GM08714 (cell line): ENCODE measurements around the gene FHOD3.

Experiments used
- H3K4me3 ChIP-seq: fragments of 200-500 bp; sonication (Bioruptor generic); 2 replicates; pipeline ENCODE4 v1.5.1; 2014; ENCODE audit warnings: mild to moderate bottlenecking, low read length, inconsistent platforms
- ZNF274 ChIP-seq: IDR thresholded peaks from 2 replicates; pipeline ENCODE4 v1.6.1; 2012; ENCODE audit warnings: mild to moderate bottlenecking, low read depth, low read length

Gene FHOD3

DNA sequence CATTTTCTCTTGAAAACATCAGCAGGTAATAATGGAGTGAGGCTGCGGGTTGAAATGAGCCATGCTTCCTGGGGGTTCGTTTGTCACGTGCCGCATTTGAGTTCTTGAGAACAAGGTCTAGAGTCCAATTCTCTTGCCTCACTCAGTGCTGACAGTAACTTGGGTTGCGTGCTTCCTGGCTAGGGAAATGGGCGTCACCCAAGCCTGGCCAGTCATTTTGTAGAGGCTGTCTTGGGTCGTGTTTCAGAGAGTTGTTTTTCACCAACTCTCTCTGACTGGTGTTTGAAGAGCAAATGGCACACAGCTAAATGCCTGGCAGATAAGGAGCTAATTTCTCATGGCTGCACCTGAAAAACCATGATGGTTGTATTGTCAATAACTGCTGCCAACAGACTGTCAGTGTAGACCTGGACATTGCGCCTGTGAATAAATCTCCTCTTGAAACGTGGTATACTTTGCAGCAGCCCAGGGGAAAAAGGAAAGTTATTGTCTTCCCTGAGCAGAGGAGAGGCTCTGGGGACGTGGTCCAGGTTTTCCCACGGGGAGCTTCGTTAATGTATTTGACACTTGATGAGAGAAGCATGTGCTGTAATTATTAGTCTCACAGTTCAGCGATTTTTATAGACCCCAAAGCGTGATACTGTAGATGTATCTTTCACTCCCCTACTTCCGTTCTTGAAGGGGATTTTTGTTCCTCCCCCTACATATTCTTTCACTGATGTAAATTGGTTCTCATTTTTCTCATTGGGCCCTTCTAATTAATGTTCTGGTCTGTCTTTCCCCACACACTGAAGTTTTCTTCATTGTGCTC is 196.0 kb downstream of the FHOD3 start:
- no peak overlapping the region for H3K4me3 ChIP-seq
- no peak for TF ChIP-seq ZNF274

DNA sequence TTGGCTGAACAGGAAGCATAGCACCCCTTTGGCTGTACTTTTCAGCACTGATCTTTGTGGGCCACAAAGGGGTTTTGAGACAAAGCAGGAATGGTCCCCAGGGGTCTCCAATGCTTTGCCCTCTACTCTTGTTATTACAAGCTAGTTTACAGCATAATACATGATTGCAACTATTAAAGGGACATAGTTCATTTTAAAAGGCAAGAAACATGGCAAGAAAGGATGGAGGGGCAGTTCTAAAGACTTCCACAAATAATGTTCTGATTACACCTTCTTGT is 196.6 kb downstream of the FHOD3 start:
- TF ChIP-seq ZNF274, result no peak

DNA sequence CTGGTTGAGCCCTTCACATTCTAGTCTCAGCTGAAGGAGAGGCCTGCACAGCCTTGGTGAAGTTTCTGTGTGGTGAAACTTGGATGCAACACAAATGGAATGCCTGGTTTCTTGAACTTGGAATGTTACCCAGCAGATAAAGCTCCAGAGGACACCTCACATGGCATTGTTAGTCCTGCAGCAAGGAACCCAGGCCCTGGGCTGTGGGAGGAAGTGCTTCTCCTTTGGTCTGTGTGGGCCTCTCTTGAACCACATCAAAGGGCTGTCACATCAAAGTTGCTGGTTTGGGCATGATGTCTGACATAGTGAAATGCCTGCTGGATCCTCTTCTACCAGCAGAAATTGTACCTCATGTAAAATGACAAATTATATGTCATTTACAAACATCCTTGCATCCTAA is 198.5 kb downstream of the FHOD3 start:
- no peak overlapping the region for H3K4me3 ChIP-seq
- no peak for TF ChIP-seq ZNF274

More for the DNA sequence above, 196.6 kb downstream of the FHOD3 start:
- no peak overlapping the region for H3K4me3 ChIP-seq

DNA sequence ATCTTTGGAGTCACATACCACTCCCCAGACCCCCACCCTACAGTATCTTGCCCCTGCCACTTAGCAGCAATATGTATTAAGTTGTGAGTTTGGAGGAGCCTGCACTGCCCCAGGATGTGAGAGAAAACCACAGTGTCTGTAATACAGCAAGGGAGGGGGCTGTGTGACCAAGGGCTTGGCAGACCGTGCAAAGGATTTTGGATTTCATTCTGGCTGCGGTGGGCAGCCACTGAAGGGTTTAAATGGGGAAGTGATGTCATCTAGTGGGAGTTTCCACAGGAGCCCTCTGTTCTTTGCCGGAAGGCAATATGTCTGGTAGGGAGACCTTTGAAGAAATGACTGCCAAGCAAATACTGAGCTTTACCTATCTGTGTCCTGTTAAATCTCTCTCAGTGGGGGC is 202.4 kb downstream of the FHOD3 start:
- no peak overlapping the region for H3K4me3 ChIP-seq
- no peak for TF ChIP-seq ZNF274

DNA sequence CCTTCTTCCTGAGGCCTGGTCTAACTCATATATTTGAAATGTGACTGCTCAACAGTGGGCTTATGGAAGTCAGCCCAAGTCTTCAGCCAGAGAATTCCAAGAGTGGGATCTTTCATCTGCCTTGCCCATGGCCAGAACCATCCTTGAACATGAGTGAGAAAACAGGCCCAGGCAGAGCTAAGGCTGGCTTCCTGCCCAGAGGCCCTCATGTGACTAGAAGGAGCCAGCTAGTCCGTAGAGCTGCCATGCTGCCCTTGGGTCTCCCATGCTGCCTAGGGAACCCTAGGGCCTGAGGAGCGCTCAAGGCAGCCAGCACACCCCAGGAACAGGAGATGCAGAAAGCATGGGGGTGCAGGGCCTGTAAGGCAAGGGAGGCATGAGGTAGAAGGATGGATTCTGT is 203.6 kb downstream of the FHOD3 start:
- TF ChIP-seq ZNF274, result no peak
- H3K4me3 ChIP-seq, result no peak overlapping the region

DNA sequence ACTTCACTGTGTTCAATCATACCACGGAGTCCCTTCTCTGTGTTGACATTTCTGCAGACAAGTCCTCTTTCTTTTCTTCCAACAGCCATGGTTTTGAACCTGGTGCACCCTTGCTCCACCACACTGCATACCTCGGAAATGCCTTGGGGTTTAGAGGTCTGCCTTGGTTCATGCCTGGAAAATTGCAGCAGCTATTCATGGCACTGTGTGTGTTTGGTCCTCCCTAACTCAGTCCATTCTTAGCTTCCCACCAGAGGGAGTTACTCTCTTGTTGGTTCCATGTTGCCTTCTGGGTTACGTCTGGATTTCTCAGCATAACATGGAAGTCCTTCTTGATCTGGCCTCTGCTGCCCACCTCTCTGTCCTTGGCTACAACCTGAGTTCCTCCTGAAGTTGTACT is 206.0 kb downstream of the FHOD3 start:
- no peak for TF ChIP-seq ZNF274

DNA sequence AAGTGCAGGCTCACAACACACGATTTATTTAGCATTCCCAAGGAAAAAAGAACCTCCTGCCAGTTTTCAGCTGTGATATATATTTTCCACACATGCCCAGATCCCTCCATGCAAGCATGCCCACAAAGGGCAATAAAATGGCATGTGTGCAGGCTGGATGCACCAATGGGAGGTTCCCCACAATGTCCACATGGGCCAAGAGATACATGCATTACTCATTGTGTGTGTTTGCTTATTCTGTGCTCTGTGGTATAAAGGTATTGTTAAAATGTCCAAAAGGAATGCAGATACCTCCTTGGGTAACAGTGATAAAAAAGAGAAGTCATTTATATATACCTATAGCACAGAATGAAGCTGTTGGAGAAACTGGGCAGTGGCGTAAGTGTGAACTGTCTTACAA is 207.4 kb downstream of the FHOD3 start:
- no peak for TF ChIP-seq ZNF274
- H3K4me3 ChIP-seq, result no peak overlapping the region

More for the DNA sequence above, 206.0 kb downstream of the FHOD3 start:
- H3K4me3 ChIP-seq, result no peak overlapping the region

DNA sequence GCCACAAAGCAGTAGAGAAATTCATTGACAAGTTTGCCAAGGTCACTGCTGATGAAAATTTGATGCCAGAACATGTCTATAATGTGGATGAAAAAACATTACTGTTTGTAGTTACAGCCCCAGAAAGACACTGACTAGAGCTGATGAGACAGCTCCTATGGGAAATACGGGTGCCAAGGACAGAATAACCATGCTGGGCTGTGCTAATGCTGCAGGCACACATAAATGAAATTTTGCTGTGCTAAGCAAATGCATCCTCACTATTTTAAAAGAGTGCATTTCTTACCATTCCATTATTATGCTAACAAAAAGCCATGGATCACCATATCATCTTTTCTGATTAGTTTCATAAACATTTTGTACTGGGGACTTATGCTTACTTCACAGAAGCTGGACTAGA is 208.2 kb downstream of the FHOD3 start:
- no peak for TF ChIP-seq ZNF274
- H3K4me3 ChIP-seq, result no peak overlapping the region

DNA sequence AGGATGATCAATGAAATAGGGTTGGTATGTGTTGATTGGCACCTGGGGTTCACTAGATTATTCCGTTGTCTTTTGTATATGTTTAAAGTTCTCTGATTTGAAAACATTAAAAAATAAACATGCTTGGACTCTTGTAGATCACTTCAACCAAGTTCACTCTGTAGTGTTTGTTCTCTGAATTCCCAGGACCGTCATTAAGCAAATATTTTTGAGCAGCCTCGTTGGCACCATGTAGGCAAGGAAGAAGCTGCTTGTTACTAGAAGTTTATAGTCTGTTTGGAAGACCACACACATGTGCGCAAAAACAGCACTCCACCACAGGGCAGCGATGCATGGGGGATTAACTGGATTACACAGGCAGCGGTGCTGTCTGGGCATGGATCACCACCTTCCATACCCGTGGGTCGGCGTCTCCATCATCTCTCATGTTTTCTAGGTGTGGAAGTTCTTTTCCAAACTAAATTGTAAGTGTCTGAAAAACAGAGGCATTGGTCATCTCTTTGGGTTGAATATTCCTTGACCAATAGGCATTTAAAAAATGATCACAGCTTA is 212.2 kb downstream of the FHOD3 start:
- TF ChIP-seq ZNF274, result no peak

DNA sequence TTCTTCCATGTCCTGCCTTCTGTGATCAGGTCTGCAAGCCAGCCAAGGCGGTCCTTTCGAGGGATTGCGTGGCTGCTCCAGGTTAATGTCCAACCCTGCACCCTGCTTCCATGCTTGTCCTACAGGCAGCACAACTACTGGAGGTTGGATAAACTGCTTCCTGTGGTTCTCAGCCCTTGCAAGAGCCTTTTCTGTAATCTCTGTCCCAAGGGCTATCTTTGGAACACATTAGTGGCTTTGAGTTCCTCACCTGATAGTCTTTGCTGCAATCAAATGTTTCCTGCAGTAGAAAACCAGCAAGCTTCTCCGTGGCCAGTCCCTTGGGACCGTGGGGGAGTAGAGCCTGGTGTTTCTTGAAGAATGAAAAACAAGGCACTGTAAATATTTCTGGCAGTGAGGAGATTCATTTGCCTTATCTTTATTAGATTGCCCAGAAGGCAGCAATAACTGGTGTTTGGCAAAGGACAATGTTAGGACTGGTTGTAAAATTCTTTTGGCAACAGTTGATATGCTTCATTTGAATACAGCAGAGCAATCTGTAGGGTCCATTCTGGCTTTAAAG is 214.4 kb downstream of the FHOD3 start:
- H3K4me3 ChIP-seq, result no peak overlapping the region

More for the DNA sequence above, 212.2 kb downstream of the FHOD3 start:
- H3K4me3 ChIP-seq, result no peak overlapping the region

DNA sequence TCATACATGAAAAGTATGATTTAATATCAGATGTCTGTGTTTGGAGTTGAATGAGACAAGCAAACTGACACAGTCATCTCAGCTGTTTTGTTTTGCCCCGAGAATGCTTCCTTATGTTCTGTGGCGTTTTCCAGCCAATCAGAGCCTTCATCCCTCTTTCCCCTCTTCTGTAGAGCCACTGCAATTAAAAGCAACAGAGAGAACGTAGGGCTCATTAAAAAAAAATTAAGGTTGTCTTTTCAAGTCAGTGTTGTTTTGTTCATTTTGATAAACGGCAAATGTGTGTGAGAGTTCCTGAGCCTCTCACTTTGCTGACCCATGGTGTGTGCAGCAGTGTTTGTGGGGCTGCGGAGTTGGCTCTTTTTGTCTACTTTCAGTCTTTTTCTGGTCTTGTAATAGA is 216.0 kb downstream of the FHOD3 start:
- no peak for TF ChIP-seq ZNF274
- H3K4me3 ChIP-seq, result no peak overlapping the region

More for the DNA sequence above, 214.4 kb downstream of the FHOD3 start:
- TF ChIP-seq ZNF274, result no peak

DNA sequence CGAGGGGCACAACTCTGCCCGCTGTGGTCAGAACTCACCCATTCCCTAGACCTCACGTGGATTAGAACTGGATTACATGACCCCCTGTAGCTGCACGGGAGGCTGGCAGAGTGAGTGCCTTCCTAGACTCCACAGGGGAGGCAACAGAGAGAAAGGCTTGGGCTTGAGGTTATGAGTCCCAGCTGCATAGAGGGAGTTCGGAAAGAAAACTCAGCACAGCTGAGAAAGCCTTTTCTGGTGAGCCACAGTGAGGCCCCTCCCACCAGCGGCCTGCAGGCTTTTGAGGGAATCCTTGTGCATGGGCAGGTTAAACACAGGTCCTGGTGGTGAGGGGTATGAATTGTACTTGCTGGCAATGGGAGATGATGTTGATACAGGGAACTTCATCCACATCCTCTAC is 217.3 kb downstream of the FHOD3 start:
- TF ChIP-seq ZNF274, result no peak
- H3K4me3 ChIP-seq, result no peak overlapping the region

DNA sequence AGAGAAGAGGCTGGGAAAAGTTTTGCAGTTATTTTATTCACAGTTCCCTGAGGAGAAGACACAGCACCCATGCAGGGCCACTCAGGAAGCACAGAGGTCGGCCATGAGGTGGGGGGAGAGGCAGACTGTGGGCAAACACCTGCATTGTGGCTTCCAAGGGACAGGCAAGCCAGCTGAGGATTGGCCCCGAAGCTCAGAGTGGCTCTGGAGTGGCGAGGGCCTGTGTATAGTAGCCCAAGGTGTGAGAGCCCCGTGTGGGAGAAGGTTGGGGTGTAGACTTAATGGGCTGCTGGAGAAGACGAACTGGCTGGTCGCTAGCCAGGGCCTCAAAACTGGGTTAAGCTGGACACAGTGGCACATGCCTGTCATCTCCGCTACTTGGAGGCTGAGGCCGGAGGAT is 218.7 kb downstream of the FHOD3 start:
- no peak overlapping the region for H3K4me3 ChIP-seq
- no peak for TF ChIP-seq ZNF274

DNA sequence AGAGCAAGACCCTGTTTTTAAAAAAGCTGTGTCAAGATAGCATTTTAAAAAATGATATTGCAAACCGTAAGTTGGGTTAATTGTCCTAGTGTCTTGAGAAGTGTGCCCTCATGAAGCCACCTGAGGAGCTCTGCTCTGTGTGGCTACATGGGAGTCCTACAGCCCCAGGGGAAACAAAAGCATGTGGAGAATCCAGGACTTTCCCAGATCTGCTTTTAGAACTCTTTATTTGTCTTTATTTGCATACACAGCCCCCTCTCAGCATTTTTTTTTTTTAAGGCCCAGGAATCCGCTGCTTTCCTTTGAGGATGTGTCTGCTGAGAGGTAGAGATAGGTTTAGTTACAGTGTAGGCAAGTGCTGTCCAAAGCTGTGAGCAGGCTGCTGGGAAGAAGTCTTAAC is 219.2 kb downstream of the FHOD3 start:
- no peak overlapping the region for H3K4me3 ChIP-seq
- TF ChIP-seq ZNF274, result no peak

DNA sequence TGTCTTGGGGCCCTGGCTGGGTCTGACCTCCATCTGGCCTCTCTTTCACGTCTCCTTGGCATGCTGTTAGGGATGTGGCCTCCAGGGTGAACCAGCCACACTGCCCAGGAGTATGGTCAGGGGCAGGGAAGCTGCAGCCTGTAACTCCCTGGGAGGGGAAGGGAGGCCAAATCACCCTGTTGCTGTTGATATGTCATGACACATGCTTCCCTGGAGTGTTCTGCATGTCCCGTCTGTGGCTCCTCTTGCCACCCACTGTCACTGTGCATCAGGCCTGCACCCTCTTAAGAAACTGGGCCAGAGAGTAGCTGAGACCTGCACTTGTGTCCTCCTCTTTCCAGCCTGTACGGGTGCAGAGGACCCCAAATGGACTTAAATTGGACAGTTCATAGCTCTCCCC is 221.3 kb downstream of the FHOD3 start:
- no peak for TF ChIP-seq ZNF274
- H3K4me3 ChIP-seq, result no peak overlapping the region

DNA sequence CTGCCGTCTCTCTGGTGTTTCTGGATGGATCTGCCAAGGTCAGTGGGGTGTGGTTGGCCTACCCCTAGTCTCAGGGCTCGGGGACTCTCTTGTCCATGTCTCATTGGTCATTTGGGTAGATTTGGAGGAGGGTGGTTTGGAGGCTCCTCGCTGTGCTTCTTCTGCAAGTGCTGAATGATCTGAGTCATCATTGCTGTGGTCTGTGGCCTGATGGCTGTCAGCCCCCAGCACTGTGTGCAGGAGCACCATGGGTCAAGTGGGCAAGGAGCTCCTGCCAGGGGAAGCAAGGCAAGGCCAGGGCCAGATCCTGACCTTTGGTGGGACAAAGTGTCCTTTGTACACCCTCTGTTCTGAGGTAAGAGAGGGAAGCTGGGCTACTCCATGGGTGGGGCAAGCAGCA is 221.8 kb downstream of the FHOD3 start:
- no peak for TF ChIP-seq ZNF274
- no peak overlapping the region for H3K4me3 ChIP-seq

DNA sequence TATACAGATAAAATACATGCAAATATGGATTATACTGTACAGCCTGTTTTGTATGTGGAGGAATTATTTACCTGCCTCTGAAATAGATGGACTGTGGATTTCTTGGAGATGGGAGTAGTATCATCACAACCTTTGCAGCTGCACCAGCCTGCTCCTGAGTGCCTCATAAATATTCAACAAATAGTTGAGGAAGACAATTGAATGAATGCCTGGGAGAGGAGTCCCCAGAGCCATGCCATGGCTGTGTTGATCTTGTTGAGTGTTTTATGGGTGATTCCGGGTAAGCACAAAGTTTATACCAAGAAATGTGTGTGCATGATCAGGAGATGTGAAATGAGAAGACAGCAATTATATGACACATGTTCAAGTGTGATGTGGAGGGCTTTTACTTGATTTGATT is 225.0 kb downstream of the FHOD3 start:
- no peak overlapping the region for H3K4me3 ChIP-seq
- TF ChIP-seq ZNF274, result no peak
